Measurements from ENCODE around the gene AVPR2. TPM values are rescaled to one million over a fixed set of nuclear protein-coding genes. Genes with fewer than 3 reads are reported as not detected.

Gene AVPR2
- polyA plus RNA-seq, 2 of the 4 experiments (the other 2 are of a cell fraction): not detected

GRCh38 chrX:153948847-153949805 is 44.7 kb downstream of the AVPR2 start:
- no peak for ATAC-seq
- ChIA-PET CTCF (interaction anchor here (0.8 to 17.9 kb wide), 9 partner anchors 10 to 1008 kb away, joined by 3 to 363 read pairs (median 7); partner anchors contain the start of genes ARHGAP4, NAA10 and PLXNB3), POLR2A (interaction anchor here (2.4 kb wide), 1 partner anchor 21 kb away, joined by 7 read pairs; no protein-coding TSS in a partner anchor)
- FAIRE-seq: no peak
- Histone ChIP-seq H3K9me3 (no peaks in the 10 kb centered on the region), H3K4me3 (no peak overlapping the region), H3K4me2 (no peak overlapping the region), H3K4me1 (peaks cover 7% of the 10 kb centered on the region; the same call in 1 of the 3 replicates), H3K27ac (no peak overlapping the region)
- DNase-seq (ENCODE audit: low read depth in 1 of 2, low spot score in 1 of 2): no peak
- TF ChIP-seq HOXA7 (CRISPR knock-in tag; IDR thresholded peaks at IDR 0.05) (no peak), E2F6 (IDR thresholded peaks at IDR 0.05; ENCODE audit: borderline replicate concordance, low read depth) (no peak), ESRRA (IDR thresholded peaks at IDR 0.05; ENCODE audit: borderline replicate concordance, low read length) (no peak), GATA3 (IDR thresholded peaks at IDR 0.05; ENCODE audit: borderline replicate concordance) (no peak), HMGXB4 (CRISPR knock-in tag; IDR thresholded peaks at IDR 0.05; ENCODE audit: borderline replicate concordance) (no peak), HDAC2 (IDR thresholded peaks at IDR 0.05) (no peak), HOXB13 (CRISPR knock-in tag; IDR thresholded peaks at IDR 0.05; ENCODE audit: low read depth) (no peak), SMC3 (IDR thresholded peaks at IDR 0.05) (no peak)
- WGBS (ENCODE audit: missing lambda C conversion rate): 85% methylated on average over 29 of the region's 30 CpGs

- no peak for FAIRE-seq
- Histone ChIP-seq H3K27ac (no peak overlapping the region), H3K9me3 (no peaks in the 10 kb centered on the region), H3K4me3 (no peak overlapping the region), H3K4me2 (no peak overlapping the region), H3K4me1 (peaks cover 7% of the 10 kb centered on the region; the same call in 1 of the 3 replicates)
- CTCF ChIA-PET: interaction anchor here (0.6 to 17.9 kb wide), 7 partner anchors 9 to 1009 kb away, joined by 3 to 363 read pairs (median 12); partner anchors contain the start of genes ARHGAP4, NAA10 and PLXNB3
- POLR2A ChIA-PET: interaction anchor here (2.4 kb wide), 1 partner anchor 22 kb away, joined by 7 read pairs; no protein-coding TSS in a partner anchor
- DNase-seq (ENCODE audit: low read depth in 1 of 2, low spot score in 1 of 2): no peak
- TF ChIP-seq NFE2L2 (conservative IDR thresholded peaks at IDR 0.05; ENCODE audit: low read length) (no peak), EHMT2 (IDR thresholded peaks at IDR 0.05; ENCODE audit: low read depth) (no peak), NR3C1 (IDR thresholded peaks at IDR 0.05) (no peak), RFX5 (IDR thresholded peaks at IDR 0.05) (no peak), ZNF302 (CRISPR knock-in tag; IDR thresholded peaks at IDR 0.05) (no peak), HES2 (IDR thresholded peaks at IDR 0.05) (no peak), POLR2AphosphoS2 (conservative IDR thresholded peaks at IDR 0.05; ENCODE audit: low read length) (no peak), MYC (IDR thresholded peaks at IDR 0.05; ENCODE audit: borderline replicate concordance, low read length) (no peak), HMGXB4 (CRISPR knock-in tag; IDR thresholded peaks at IDR 0.05; ENCODE audit: borderline replicate concordance) (no peak), CBX2 (IDR thresholded peaks at IDR 0.05; ENCODE audit: borderline replicate concordance, low read depth) (no peak), HOXB13 (CRISPR knock-in tag; IDR thresholded peaks at IDR 0.05; ENCODE audit: low read depth) (no peak), RNF2 (IDR thresholded peaks at IDR 0.05; ENCODE audit: borderline replicate concordance, low read depth) (no peak), SREBF2 (IDR thresholded peaks at IDR 0.05) (no peak), RCOR1 (IDR thresholded peaks at IDR 0.05; ENCODE audit: low read depth, low read length) (no peak), MAX (IDR thresholded peaks at IDR 0.05) (no peak), BCL3 (IDR thresholded peaks at IDR 0.05) (no peak)
- no peak for ATAC-seq
- WGBS (ENCODE audit: missing lambda C conversion rate): 84% methylated on average over 18 of the region's 19 CpGs
These were observed 45.7 kb downstream of the AVPR2 start for GRCh38 chrX:153950127-153950526.
